Endodermal cell (in vitro differentiated cells): ENCODE measurements around the gene ZNF750. TPM values are rescaled to one million over a fixed set of nuclear protein-coding genes. Genes with fewer than 3 reads are reported as not detected.

Source experiments
- DNase-seq: peaks from one replicate; pipeline ENCODE4 v3.0.0-alpha.2; 2017
- H3K27ac ChIP-seq: 2 replicates; pipeline ENCODE4 v1.5.1; 2013; ENCODE audit warnings: mild to moderate bottlenecking, low read depth, low read length, moderate library complexity
- H3K27me3 ChIP-seq: 2 replicates; pipeline ENCODE4 v1.6.1; 2013; ENCODE audit warnings: mild to moderate bottlenecking, low read length, moderate library complexity; ENCODE audit not compliant: insufficient read depth, control insufficient read depth, poor library complexity, severe bottlenecking
- H3K36me3 ChIP-seq: 2 replicates; pipeline ENCODE4 v1.7.0; 2013; ENCODE audit warnings: mild to moderate bottlenecking, low read length, moderate library complexity; ENCODE audit not compliant: control insufficient read depth, insufficient read depth
- H3K4me1 ChIP-seq: one replicate; pipeline ENCODE4 v1.7.0; 2013; ENCODE audit warnings: low read length; ENCODE audit not compliant: control insufficient read depth, insufficient read depth
- H3K4me3 ChIP-seq: 2 replicates; pipeline ENCODE4 v1.5.1; 2013; ENCODE audit warnings: mild to moderate bottlenecking, low read length, moderate library complexity
- H3K9ac ChIP-seq: 2 replicates; pipeline ENCODE4 v1.6.1; 2013; ENCODE audit warnings: mild to moderate bottlenecking, low read length, moderate library complexity; ENCODE audit not compliant: poor library complexity, severe bottlenecking; ENCODE audit errors: extremely low read depth
- H3K9me3 ChIP-seq: 2 replicates; pipeline ENCODE4 v1.6.1; 2013; ENCODE audit warnings: mild to moderate bottlenecking, low read length, moderate library complexity; ENCODE audit not compliant: control insufficient read depth
- H3K27ac Mint-ChIP-seq: 2 replicates; pipeline ENCODE4 v1.8.0; 2020; ENCODE audit warnings: mixed read lengths
- H3K27me3 Mint-ChIP-seq: 2 replicates; pipeline ENCODE4 v1.8.0; 2021; ENCODE audit warnings: mild to moderate bottlenecking, mixed read lengths; ENCODE audit not compliant: insufficient read depth
- H3K36me3 Mint-ChIP-seq: 2 replicates; pipeline ENCODE4 v1.8.0; 2020; ENCODE audit warnings: low read depth, mixed read lengths
- H3K4me1 Mint-ChIP-seq: 2 replicates; pipeline ENCODE4 v1.8.0; 2020; ENCODE audit warnings: mixed read lengths
- H3K4me3 Mint-ChIP-seq: 2 replicates; pipeline ENCODE4 v1.8.0; 2020; ENCODE audit warnings: mild to moderate bottlenecking, moderate library complexity, mixed read lengths
- H3K9me3 Mint-ChIP-seq: 2 replicates; pipeline ENCODE4 v1.8.0; 2020; ENCODE audit warnings: mild to moderate bottlenecking, mixed read lengths
- WGBS, 2 experiments: methylation state at CpG; one replicate each; pipeline versions ENCODE4 v1.1.5 to v1.1.7; 2013; ENCODE audit warnings: missing lambda C conversion rate in 2 of 2, mixed read lengths in 1 of 2; ENCODE audit not compliant: insufficient coverage in 1 of 2, insufficient read length in 1 of 2; 5-methylcytosine and 5-hydroxymethylcytosine counted together
- total RNA-seq, 2 donors: library from RNA; stranded (reverse); fragmentation: NEBNext Ultra II Directional in 1 of 2; extraction: Animal tissue kit (Norgen Biotek cat#: 25700) in 1 of 2; gene quantifications; 2 replicates in 1 of 2; 3 replicates in 1 of 2; pipeline ENCODE4 v1.2.1, GENCODE V29; 2021
- TF ChIP-seq, protein P1 (sequence below): fragments of 200-600 bp; sonication (generic); conservative IDR thresholded peaks from 2 replicates; pipeline ENCODE4 v1.5.0; 2021; ENCODE audit warnings: antibody characterized with exemption, mild to moderate bottlenecking

ZNF750 gene
- total RNA-seq, 2 donors from 2014 or later: not detected

DNA sequence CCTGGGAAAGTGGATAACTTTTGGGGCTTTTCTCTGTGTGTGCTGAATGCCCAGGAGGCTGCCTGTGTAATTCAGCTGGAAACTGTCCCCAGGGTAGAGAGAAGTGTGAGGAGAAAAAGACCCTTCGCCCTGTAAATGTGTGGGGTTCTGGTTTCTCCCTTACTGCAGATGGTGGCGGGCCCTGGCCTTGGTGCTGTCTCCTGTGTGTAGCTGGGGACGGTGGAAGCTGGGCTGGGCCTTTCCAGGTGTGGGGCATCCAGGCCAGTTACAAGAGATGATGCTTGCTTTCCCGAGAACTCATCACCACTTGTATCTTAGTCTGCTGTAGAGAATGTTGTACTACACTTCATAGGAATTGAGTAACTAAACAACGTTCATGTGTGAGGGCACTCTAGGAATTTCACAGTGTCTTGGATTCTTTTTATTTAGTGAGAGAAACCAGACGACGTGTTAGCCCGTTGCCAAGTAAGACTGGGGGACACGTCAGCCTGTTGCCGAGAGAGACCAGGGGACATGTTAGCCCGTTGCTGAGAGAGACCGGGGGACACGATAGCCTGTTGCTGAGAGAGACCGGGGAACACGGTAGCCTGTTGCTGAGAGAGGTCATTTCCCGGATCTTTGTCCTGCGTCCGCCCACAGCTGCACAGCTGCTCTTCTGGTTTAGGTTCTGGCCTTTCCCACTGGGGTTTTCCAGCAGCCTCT lies 44.9 kb downstream of the ZNF750 start:
- H3K9me3 Mint-ChIP-seq: peaks cover 2% of the 10 kb centered on the region
- Histone ChIP-seq H3K9me3 (no peaks in the 10 kb centered on the region), H3K27ac (peak overlapping the region; percentile 49), H3K9ac (no peak overlapping the region), H3K36me3 (peaks cover 17% of the 10 kb centered on the region), H3K27me3 (no peaks in the 10 kb centered on the region), H3K4me3 (no peak overlapping the region), H3K4me1 (no peaks in the 10 kb centered on the region)
- TF ChIP-seq, protein P1, sequence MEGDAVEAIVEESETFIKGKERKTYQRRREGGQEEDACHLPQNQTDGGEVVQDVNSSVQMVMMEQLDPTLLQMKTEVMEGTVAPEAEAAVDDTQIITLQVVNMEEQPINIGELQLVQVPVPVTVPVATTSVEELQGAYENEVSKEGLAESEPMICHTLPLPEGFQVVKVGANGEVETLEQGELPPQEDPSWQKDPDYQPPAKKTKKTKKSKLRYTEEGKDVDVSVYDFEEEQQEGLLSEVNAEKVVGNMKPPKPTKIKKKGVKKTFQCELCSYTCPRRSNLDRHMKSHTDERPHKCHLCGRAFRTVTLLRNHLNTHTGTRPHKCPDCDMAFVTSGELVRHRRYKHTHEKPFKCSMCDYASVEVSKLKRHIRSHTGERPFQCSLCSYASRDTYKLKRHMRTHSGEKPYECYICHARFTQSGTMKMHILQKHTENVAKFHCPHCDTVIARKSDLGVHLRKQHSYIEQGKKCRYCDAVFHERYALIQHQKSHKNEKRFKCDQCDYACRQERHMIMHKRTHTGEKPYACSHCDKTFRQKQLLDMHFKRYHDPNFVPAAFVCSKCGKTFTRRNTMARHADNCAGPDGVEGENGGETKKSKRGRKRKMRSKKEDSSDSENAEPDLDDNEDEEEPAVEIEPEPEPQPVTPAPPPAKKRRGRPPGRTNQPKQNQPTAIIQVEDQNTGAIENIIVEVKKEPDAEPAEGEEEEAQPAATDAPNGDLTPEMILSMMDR: no peak
- DNase-seq: no peak
- WGBS, 2 experiments: 95% methylated on average over 18 of the region's 18 CpGs
- H3K4me3 Mint-ChIP-seq: no peak overlapping the region
- peak overlapping the region; percentile 23 for H3K27ac Mint-ChIP-seq
- no peaks in the 10 kb centered on the region for H3K4me1 Mint-ChIP-seq
- H3K36me3 Mint-ChIP-seq: peaks cover 43% of the 10 kb centered on the region
- no peaks in the 10 kb centered on the region for H3K27me3 Mint-ChIP-seq

DNA sequence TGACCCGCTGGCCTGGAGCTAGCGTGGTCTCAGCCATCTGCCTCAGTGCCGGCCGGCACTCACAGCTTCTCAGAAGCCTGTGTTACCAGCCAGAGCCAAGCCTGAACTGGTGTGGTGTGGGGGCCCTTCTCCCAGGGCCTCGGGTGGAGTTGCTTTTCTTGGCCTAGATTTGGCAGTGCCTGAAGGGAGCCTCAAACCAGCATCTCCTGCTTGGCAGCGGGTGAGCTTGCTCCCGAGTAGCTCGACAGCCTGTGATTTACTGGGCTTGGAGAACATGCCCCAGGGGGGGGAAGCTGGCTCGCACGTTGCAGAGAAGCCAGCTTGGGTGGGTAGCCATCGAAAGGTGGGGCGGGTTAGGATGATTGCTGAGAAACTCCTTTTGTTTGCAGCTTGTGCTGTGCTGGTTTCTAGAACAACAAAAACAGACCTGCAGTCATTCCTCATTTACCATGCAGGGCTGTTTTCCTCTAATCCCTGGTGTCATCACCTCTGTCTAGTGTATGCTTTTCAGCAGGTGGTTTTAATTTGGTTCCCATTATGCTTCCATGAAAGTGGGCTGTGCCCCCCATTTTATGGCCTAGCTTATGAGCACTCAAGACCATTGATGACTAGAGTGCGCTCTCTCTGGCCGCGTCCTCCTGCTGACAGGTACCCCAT lies 45.7 kb downstream of the ZNF750 start:
- H3K27ac Mint-ChIP-seq: no peak overlapping the region
- 94 to 97% methylated on average over 9 to 15 of the region's 15 CpGs for WGBS, 2 experiments
- H3K4me3 ChIP-seq: no peak overlapping the region

DNA sequence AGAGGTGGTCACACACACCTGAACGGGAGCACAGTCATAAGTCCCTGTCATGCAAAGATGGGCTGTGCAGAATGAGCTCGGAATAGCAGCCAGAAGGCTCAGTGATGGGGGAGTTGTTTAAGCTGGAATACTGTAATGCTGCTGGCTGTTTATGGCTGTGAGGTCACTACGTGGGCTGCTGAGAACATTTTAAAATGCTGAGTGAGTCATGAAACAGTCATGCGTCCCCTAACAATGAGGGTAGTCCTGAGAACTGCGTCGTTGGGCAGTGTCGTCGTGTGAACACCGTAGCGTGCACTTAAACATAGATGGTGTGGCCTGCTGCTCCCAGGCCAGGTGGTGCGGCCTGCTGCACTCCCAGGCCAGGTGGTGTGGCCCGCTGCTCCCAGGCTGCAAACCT lies 48.3 kb downstream of the ZNF750 start:
- Histone ChIP-seq H3K9me3 (no peaks in the 10 kb centered on the region), H3K27ac (no peak overlapping the region), H3K27me3 (no peaks in the 10 kb centered on the region), H3K9ac (no peak overlapping the region), H3K4me1 (no peaks in the 10 kb centered on the region), H3K4me3 (no peak overlapping the region), H3K36me3 (peaks cover 10% of the 10 kb centered on the region)
- H3K4me3 Mint-ChIP-seq: no peak overlapping the region
- no peaks in the 10 kb centered on the region for H3K4me1 Mint-ChIP-seq
- no peaks in the 10 kb centered on the region for H3K27me3 Mint-ChIP-seq
- H3K27ac Mint-ChIP-seq: peak overlapping the region; percentile 6
- peaks cover 22% of the 10 kb centered on the region for H3K36me3 Mint-ChIP-seq
- H3K9me3 Mint-ChIP-seq: no peaks in the 10 kb centered on the region
- WGBS, 2 experiments: 92 to 94% methylated on average over 12 of the region's 12 CpGs
- DNase-seq: no peak
- TF ChIP-seq, protein P1: no peak

More for the DNA sequence above, 45.7 kb downstream of the ZNF750 start:
- Histone ChIP-seq H3K4me1 (no peaks in the 10 kb centered on the region), H3K36me3 (peaks cover 17% of the 10 kb centered on the region), H3K27ac (no peak overlapping the region), H3K9ac (no peak overlapping the region), H3K9me3 (no peaks in the 10 kb centered on the region), H3K27me3 (no peaks in the 10 kb centered on the region)
- TF ChIP-seq, protein P1: no peak
- Mint-ChIP-seq H3K9me3 (no peaks in the 10 kb centered on the region), H3K27me3 (no peaks in the 10 kb centered on the region), H3K4me1 (no peaks in the 10 kb centered on the region), H3K36me3 (peaks cover 41% of the 10 kb centered on the region), H3K4me3 (no peak overlapping the region)
- no peak for DNase-seq
